HG02623 (cell line): ENCODE data around the gene LRP5.
"Not testable (repeated sequence)": the region's sequence is repeated elsewhere in the genome, so short reads cannot be mapped to it uniquely, and the experiment has no call there.

Experiments used
- ATAC-seq: cut with Tn5 transposase; IDR thresholded peaks from one replicate; pipeline ENCODE4 v1.9.1; 2021; ENCODE audit warnings: moderate library complexity; ENCODE audit not compliant: unreplicated experiment

The LRP5 gene

DNA sequence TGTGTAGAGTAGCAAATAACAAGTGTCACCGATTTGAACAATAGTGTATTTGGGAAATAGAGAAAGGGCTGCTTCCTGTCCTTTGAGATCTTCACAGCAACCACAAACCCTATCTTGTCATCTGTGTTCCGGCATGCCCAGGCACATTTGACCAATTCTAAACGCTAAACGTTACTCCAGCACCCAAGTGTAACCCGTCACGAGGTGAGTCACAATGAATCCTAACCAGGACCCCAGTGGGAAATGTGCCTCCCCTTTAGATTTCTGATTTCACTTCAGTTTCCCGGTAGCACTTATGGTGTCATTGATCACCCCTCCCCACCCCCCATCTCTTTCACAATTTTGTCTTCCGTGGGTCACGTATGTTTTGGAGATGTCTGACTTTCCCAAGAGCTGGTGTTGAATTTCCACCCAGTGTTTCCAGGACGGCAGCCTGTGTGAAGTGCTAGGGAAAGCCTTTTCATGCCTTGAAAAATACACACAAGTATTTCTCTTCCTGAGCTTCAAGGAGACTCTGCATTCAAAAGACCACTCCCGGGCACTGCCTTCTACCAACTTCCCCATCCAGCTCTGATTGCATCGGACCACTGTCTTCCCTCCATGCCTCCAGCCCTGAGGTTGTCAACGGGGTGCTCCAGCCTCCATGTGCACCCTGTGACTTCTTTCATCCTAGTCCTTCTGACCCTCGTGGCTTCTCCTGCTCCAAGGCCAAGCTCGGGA is 30.1 kb upstream of the LRP5 start:
- no peak for ATAC-seq

DNA sequence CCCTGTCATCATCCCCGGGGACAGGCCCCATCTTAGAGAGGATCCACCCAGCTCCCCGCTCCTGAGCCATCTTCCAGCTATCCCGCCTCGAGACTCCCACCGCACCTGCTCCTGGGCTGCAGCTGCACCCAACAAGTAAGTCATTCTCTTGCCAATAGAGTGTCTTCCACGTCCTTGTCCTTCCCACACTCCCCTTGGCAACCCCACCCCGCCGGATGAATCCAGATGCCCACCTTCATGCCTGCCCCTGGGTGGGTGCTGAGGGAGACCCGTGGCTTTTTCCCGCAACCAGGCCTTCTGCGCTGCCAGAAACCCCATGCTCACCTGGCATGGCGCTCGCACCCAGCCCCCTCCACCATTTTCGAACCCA is 29.5 kb upstream of the LRP5 start:
- no peak for ATAC-seq

DNA sequence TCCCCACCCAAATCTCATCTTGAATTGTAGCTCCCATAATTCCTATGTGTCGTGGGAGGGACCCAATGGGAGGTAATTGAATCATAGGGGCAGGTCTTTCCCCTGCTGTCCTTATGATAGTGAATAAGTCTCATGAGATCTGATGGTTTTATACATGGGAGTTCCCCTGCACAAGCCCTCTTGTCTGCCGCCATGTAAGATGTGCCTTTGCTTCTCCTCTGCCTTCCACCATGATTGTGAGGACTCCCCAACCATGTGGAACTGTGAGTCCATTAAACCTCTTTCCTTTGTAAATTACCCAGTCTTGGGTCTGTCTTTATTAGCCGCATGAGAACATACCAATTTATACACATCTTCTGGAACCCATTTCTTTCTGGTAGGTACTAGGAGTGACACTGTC is 27.8 kb upstream of the LRP5 start:
- ATAC-seq, result not testable (repeated sequence)

DNA sequence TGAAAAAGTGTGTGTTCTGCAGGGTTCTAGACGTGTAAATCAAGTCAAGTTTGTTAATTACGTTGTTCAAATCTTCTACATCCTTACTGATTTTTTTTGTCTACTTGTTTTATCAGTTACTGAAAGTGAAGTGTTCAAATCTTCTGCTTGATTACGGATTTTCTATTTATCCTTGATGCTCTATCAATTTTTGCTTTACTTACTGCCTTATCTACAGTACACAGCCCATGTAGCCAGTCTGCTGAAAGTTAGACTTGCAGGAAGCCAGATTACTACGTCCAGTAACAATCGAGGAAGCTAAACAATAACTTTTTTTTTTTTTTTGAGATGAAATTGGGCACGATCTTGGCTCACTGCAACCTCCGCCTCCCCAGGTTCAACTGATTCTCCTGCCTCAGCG is 25.0 kb upstream of the LRP5 start:
- no peak for ATAC-seq

DNA sequence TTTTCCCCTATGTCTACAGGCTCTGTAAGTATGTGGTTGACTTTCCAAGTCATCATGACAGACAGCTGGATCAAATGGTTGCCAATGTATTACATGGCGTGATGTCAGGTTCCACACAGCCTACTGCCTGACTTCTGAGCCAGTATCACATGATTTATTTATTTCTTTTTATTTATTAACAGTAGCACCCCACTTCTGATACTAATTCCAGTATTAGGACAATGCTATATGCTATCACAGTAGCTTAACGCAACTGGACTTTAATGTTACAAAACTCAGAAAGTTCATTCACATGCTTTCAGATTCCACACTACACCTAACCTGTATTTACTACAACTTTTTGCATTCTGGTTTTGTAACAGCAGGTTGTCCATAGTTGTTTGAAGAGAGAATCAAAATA is 22.9 kb upstream of the LRP5 start:
- no peak for ATAC-seq

DNA sequence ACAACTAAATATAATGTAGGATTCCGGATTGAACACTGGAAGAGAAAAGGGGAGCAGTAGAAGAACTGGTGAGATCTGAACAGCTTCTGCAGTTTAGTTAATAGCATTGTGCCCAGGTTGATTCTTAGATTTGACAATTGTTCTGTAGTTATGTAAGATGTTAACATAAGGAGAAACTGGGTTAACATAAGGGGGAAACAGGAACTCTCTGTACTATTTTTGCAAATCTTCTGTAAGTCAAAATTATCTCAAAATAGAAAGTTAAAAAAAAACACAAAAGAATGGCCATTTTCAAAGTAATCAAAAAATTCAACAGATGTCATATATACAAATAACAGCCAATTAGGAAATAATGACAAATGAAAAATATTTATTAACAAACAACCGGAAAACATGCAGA is 18.7 kb upstream of the LRP5 start:
- ATAC-seq, result no peak

DNA sequence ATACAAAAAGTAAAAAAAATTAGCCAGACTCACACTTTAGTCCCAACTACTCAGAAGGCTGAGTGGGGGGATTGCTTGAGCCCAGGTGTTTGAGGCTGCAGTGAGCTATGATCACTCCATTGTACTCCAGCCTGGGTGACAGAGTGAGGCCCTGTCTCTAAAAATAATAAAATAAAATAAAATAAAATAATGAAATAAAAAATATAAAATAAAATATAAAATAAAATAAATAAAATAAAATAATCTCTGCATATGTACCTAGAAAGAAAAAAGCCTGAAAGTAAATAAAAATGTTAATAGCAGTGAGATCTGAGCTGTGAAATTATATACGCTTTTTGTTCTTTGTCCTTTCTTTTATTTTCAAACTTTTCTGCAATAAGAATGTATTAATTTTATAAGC is 17.1 kb upstream of the LRP5 start:
- ATAC-seq, result no peak

DNA sequence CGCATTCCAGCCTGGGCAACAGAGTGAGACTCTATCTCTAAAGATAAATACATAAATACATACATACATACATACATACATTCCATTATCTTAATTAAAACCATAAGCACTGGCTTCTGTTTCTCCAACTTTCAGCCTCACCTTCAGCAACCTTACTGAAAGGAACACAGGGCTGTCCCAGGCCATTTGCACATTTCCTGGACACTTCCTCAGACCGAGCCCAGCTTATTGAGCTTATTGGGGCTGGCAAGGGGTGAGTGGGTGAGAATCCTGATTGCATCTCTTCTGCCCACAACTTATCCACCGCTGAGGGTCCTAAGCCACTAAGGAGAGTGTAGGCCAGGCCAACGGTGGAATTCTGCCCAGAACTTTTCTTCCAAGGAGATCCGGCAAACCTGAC is 16.5 kb upstream of the LRP5 start:
- no peak for ATAC-seq

DNA sequence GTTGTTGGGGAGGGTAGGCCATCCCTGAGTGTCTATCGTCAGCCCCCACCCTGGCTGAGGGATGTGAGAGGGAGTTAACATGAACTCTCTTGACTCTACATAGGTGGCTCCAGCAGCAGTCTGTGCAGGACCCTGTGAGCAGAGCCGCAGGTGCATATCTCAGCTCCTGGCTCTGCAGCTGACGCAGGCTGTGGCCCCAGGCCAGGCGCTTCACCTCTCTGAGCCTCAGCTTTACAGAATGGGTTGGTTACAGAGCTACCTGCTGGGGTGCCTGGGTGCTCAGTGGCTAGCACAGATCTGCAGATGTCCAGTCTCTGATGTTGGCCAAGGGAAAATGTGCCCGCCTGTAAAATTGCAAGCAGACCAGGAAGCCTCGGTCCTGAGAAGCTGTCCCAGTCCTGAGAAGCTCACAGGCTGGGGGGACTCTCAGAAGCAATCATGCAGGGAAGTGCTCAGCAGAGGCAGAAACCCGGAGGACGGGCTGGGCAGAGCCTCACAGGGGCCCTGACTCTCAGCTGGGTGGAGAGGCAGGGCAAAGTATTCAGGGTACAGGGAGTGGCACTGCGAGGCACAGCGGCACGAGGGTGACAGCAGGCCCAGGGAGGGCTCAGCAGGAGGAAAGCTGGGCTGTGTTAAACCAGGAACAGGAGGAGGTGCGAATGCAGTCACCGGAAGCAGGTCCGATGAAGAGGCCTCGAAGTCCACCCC is 15.9 kb upstream of the LRP5 start:
- no peak for ATAC-seq

DNA sequence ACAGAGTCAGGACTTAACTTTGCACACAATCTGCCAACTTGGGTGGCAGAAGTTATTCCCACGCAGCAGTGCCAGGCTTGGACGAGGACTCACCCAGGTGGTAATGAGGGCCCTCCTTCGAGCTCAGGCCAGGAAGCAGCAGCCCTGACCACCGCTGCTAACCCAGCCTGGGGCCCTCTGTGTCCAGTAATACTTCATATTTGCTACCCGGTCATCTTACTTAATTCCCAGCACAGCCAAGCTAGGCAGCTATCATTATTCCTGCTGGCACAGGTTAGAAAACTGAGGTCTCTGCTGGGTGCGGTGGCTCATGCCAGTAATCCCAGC is 15.4 kb upstream of the LRP5 start:
- ATAC-seq, result no peak

DNA sequence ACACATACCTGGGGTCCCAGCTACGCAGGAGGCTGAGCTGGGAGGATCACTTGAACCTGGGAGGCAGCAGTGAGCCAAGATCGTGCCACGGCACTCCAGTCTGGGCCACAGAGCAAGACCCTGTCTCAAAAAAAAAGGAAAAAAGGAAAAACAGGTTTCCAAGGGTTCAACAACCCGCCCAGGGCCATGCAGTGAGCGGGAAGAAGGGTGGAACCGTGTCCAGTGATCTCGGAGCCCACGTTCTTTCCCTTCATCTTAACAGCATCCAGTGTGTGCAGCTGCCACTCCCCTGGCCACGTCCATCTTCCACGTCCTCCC is 14.9 kb upstream of the LRP5 start:
- ATAC-seq, result no peak

DNA sequence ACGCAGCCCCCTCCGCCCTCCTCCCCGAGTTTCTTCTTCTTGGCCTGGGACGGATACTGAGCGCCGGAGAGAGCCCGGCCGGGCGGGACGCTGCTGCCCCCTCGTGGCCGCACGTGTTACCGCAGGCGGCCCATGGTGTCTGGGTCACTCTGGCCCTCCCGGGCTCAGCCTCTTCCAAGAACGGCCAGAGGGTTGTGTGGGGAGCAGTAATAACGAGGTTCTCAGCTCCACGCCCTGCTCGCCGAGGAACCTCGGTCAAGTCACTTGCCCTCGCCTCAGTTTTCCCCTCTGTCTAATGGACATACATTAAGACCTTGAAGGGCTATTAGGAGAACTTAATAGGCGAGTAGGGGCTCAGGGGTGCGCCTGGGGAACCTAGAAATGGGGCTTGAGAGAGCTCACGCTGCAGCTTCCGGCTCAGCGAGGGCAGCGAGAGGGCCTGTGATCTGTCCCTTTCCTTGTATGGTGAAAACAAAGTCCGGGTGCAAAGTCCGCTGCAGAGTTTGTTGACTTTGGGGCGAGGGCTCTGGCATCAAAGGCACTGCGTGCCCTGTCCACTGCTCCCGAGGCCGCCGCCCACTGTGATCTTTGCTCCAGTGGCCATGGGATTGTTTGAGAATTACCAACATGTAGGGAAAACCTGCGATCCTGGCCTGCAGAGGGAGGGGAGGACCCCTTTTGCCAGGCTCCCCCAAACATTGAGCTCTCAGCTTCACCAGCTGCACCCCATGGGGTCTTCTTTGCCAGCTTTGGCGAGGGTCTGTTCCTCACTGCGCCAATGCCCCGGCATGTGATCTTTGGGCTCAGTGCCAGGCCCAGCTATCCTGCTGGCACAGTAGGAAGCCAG is 14.4 kb upstream of the LRP5 start:
- no peak for ATAC-seq

DNA sequence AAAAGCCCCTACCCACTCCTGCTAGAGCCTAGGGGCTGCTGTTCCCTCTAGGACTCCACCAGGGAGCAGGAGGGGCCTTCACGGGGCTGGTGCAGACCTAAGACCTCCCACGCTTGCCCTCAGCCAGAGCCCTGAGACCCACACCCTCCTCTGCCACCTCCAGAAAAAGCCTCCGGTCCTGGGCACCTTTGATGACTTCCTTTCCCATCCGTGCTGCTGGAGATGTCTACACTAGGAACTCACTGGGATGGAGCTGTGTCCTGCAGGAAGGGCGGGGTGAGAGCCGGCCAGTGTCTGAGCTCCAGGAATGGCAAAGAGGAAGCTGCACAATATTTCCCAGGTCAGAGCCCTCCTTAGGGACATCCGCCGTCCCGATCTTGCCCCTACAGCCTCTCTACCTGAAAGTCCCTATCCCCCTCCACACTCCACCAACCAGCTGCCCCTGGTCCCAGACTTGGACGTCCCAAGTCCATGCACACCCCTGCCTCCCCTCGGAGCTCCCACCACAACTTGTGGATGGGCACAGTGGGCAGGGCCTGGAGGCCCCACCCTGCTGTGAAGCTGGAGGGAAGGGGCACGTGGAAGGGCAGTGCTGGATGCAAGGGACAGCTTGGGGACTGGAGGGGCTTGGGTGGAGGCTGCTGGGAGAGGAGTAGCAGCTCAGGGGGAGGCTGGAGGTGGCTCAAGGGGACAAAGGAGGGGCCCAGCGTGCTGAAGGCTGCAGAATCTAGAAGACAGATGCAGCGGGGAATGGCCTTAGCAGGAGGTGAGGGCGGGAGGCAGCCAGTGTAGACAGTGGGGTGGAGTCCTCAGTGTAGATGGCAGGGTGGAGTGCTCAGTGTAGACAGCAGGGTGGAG is 13.5 kb upstream of the LRP5 start:
- ATAC-seq, result no peak

DNA sequence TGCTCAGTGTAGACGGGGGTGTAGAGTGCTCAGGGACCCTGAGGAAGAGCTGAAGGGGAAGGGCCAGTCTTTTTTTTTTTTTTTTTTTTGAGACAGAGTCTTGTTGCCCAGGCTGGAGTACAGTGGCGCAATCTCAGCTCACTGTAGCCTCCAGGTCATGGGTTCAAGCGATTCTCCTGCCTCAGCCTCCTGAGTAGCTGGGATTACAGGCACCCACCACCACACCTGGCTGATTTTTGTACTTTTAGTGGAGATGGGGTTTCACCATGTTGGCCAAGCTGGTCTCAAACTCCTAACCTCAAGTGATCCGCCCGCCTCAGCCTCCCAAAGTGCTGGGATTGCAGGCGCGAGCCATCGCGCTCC is 12.9 kb upstream of the LRP5 start:
- ATAC-seq, result not testable (repeated sequence)

DNA sequence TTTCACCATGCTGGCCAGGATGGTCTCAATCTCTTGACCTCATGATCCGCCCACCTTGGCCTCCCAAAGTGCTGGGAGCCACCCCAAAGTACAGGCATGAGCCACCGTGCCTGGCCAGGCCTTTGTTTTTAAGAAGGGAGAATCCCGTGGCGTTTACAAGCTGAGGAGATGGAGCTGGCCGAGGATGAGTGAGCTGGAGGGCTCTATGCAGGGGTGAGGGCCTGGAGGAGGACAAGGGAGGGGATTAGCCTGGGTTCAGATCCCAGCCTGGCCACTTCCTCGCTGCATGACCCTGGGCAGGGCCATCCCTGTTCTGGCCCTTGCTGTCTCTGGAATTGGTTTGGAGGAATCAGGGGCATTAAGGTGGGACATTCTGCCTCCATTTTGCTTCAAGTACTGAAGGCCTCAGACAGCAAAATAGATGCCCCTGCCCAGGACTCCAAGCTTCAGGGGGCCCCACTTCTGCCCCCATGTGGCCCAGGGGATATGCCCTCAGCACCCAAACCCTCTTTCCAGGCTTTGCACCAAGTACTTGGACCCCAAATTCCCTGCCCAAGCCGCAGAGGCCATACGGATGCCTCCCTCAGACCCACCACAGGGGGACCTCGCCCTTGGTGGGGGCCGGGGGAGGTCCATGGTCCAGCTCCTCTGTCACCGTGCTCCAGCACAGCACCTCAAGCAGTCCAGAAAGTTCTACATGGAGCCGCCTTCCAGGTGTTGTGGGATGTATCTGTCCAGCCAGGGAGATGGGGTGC is 12.1 kb upstream of the LRP5 start:
- ATAC-seq, result no peak

DNA sequence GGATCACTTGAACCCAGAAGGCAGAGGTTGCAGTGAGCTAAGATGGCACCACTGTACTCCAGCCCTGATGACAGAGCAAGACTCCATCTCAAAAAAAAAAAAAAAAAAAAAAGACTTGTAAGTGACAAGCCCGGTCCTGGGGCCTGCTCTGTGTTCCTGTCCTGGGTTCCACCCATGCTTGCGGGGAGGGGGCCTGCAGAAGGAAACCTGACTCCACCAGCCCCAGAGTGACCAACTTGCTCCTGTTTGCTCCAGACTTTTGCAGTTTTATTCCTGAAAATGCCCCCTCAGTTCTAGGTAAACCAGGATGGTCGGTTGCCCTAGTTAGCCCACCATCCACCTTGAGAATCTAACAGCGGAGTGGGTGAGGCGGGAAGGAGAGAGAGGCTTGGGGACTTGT is 10.1 kb upstream of the LRP5 start:
- no peak for ATAC-seq

DNA sequence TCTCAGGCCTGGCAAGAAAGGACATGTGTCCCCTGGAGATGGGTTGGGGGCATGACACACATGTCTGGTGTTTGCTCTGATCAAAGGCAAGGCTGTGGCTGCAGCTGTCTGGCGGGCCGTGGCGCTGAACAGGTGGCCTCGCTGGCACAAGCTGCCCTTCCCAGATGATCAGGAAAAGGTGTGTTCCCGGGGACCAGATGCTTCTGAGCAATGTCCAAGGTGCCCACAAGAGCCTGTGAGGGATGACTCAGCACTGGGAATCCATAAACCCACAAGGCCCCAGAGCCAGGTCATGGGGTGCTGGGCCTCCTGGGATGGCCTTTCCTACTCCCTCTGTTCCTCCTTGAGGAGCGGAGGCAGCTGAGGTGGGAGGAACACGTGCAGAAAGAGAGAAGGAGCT is 9.7 kb upstream of the LRP5 start:
- no peak for ATAC-seq

DNA sequence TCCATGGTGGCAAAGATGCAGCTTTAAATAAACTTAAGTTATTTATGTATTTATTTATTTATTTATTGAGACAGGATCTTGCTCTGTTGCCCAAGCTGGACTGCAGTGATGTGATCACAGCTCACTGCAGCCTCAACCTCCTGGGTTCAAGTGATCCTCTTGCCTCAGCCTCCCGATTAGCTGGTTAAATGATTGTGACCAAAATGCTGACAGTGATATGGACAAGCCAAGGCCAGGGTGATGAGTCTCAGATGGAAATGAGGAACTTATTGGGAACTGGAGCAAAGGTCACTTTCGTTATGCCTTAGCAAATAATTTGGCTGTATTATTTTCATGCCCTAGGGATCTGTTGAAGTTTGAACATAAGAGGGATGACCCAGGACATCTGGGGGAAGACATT is 9.3 kb upstream of the LRP5 start:
- ATAC-seq, result no peak

DNA sequence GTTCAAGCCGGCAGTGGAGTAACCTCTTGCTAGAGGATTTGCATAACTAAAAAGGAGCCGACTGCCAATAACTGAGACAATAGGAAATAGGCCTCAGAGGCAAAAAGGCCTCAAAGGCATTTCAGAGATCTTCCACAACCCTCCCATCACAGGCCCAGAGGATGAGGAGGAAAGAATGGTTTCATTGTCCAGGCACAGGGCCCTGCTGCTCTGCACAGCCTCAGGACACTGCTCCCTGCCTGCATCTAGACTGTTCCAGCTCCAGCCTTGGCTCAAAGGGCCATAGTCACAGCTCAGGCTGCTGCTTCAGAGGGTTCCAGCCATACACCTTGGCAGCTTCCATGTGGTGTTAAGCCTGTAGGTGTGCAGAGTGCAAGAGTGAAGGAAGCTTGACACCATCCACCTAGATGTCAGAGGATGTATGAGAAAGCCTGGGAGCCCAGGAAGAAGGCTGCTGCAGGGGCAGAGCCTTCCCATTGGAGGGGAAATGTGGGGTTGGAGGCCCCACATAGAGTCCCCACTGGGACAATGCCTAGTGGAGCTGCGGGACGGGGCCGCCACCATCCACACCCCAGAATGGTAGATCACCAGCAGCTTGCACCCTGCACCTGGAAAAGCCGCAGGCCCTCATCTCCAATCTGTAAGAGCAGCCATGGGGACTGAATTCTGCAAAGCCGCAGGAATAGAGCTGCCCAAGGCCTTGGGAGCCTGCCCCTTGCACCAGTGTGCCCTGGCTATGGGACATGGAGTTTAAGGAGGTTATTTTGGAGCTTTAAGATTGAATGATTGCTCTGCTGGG is 8.2 kb upstream of the LRP5 start:
- no peak for ATAC-seq

DNA sequence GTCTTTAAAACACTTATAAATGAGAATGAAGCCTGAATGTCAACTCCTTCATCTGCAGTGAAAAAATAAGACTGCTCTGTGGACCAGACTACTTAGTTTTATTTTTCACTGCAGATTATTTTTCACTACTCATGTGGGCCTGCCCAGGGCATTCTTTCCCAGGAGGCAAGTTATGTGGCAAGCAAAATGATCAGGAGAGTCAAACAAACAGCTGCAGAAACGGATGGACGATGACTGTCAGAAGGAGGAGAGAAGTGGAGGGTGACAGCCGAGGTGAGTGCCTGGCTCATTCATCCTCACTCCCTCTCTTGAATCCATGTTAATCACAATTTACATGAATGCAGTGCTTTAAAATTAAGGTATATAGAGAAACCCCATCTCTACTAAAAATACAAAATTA is 5.8 kb upstream of the LRP5 start:
- ATAC-seq, result no peak
